ENCODE data around the gene CCBE1. TPM values are rescaled to one million over a fixed set of nuclear protein-coding genes. Genes with fewer than 3 reads are reported as not detected.

Gene CCBE1
- 6.9 to 14.3 TPM (median 8.6 TPM) in 5 replicates for total RNA-seq (2022; extraction: Qiagen RNA extraction; ENCODE audit: low read depth)

GRCh38 chr18:59697236-59697932 lies at the start of gene CCBE1:
CCBE1 (minus strand) TSS chr18:59697423.

Other genes with a start within 250 kb of the CCBE1 start
- gene PMAIP1, start 202.6 kb upstream of the CCBE1 start, total RNA-seq (2022; extraction: Qiagen RNA extraction; ENCODE audit: low read depth): 11.6 to 14.9 TPM (median 12.5 TPM) in 5 replicates